Measurements from ENCODE around the gene CKS2.

Gene CKS2

GRCh38 chr9:89363921-89364665 is 53.1 kb downstream of the CKS2 start:
- Histone ChIP-seq H3K36me3 (ENCODE audit: insufficient read depth, low read length) (peaks cover 29% of the 10 kb centered on the region), H3K27ac (no peak overlapping the region), H3K9ac (ENCODE audit: insufficient read length) (no peak overlapping the region), H3K4me3 (no peak overlapping the region), H3K9me3 (ENCODE audit: low read depth, low read length) (no peaks in the 10 kb centered on the region)
- no peak for DNase-seq (ENCODE audit: low read depth, low spot score)
- TF ChIP-seq EZH2 (IDR thresholded peaks at IDR 0.05): no peak
- TF ChIP-seq FOXP2 (optimal IDR thresholded peaks at IDR 0.05; ENCODE audit: control extremely low read depth, extremely low read length, insufficient read depth): no peak
- no peak for TF ChIP-seq POLR2AphosphoS5 (IDR thresholded peaks at IDR 0.05; ENCODE audit: borderline replicate concordance, low read depth, low read length)

GRCh38 chr9:89364666-89365531 is 53.9 kb downstream of the CKS2 start:
- no peak for DNase-seq (ENCODE audit: low read depth, low spot score)
- no peak for TF ChIP-seq EZH2 (IDR thresholded peaks at IDR 0.05)
- no peak for TF ChIP-seq FOXP2 (optimal IDR thresholded peaks at IDR 0.05; ENCODE audit: control extremely low read depth, extremely low read length, insufficient read depth)
- TF ChIP-seq POLR2AphosphoS5 (IDR thresholded peaks at IDR 0.05; ENCODE audit: borderline replicate concordance, low read depth, low read length): no peak
- no peaks in the 10 kb centered on the region for H3K9me3 ChIP-seq (ENCODE audit: low read depth, low read length)

GRCh38 chr9:89365532-89365912 is 54.5 kb downstream of the CKS2 start:
- Histone ChIP-seq H3K36me3 (ENCODE audit: insufficient read depth, low read length) (peaks cover 17% of the 10 kb centered on the region), H3K4me3 (no peak overlapping the region), H3K9ac (ENCODE audit: insufficient read length) (no peak overlapping the region), H3K9me3 (ENCODE audit: low read depth, low read length) (no peaks in the 10 kb centered on the region), H3K27ac (no peak overlapping the region)
- TF ChIP-seq EZH2 (IDR thresholded peaks at IDR 0.05): no peak
- peak; percentile 21; the same call in 1 of the 2 replicates for TF ChIP-seq POLR2AphosphoS5 (IDR thresholded peaks at IDR 0.05; ENCODE audit: borderline replicate concordance, low read depth, low read length)
- no peak for DNase-seq (ENCODE audit: low read depth, low spot score)

More at GRCh38 chr9:89364666-89365531, 53.9 kb downstream of the CKS2 start:
- no peak overlapping the region for H3K4me3 ChIP-seq
- peaks cover 23% of the 10 kb centered on the region for H3K36me3 ChIP-seq (ENCODE audit: insufficient read depth, low read length)
- no peak overlapping the region for H3K9ac ChIP-seq (ENCODE audit: insufficient read length)
- H3K27ac ChIP-seq: no peak overlapping the region
